Esophagus muscularis mucosa (tissue), 4 donors: ENCODE results near the gene RASL11A. TPM values are rescaled to one million over a fixed set of nuclear protein-coding genes. Genes with fewer than 3 reads are reported as not detected.
"Not testable (repeated sequence)": the region's sequence is repeated elsewhere in the genome, so short reads cannot be mapped to it uniquely, and the experiment has no call there.

Experiments
- DNase-seq: peaks from one replicate; pipeline ENCODE4 v3.0.0-alpha.2; 2017; ENCODE audit errors: extremely low spot score
- H3K27ac ChIP-seq, 4 donors: fragments of 200-600 bp; sonication (generic); replicated peaks in 1 of 4; 1 replicate in 3 of 4; 2 replicates in 1 of 4; pipeline ENCODE4 v1.5.1; 2016 to 2019; ENCODE audit warnings: mild to moderate bottlenecking in 1 of 4
- H3K27me3 ChIP-seq, 4 donors: fragments of 200-600 bp; sonication (generic); one replicate each; pipeline versions ENCODE4 v1.5.1 to v1.6.0; 2016 to 2019
- H3K36me3 ChIP-seq, 4 donors: fragments of 200-600 bp; sonication (generic); one replicate each; pipeline ENCODE4 v1.5.1; 2016 to 2019
- H3K4me1 ChIP-seq, 4 donors: fragments of 200-600 bp; sonication (generic); one replicate each; pipeline ENCODE4 v1.5.1; 2016 to 2019
- H3K4me3 ChIP-seq, 4 donors: fragments of 200-600 bp; sonication (generic); 1 replicate in 2 of 4; 2 replicates in 2 of 4; pipeline ENCODE4 v1.5.1; 2016 to 2019; ENCODE audit warnings: mild to moderate bottlenecking in 4 of 4, moderate library complexity in 1 of 4
- H3K9me3 ChIP-seq, 4 donors: fragments of 200-600 bp; sonication (generic); 1 replicate in 3 of 4; 2 replicates in 1 of 4; pipeline ENCODE4 v1.5.1; 2016 to 2019
- EP300 ChIP-seq: sonication (generic); formaldehyde crosslinking; IDR thresholded peaks from one replicate; pipeline ENCODE4 v1.6.1; 2017; ENCODE audit warnings: antibody characterized with exemption
- POLR2A ChIP-seq: fragments of 450-650 bp; IDR thresholded peaks from one replicate; pipeline ENCODE4 v1.6.1; 2017; ENCODE audit warnings: antibody characterized with exemption, moderate library complexity, mild to moderate bottlenecking, low read depth
- POLR2AphosphoS5 ChIP-seq, 2 donors: sonication (generic); formaldehyde crosslinking; IDR thresholded peaks; one replicate each; pipeline ENCODE4 v1.6.1; 2017; ENCODE audit warnings: antibody characterized with exemption in 2 of 2
- WGBS: methylation state at CpG from one replicate; pipeline ENCODE4 v1.1.5; 2018; 5-methylcytosine and 5-hydroxymethylcytosine counted together
- intact Hi-C: fragments of 100-400 bp; cut with DNase I; formaldehyde crosslinking; loops from one replicate; pipeline ENCODE4 v1.15.1; 2023
- total RNA-seq, 4 donors: library from RNA; depleted of rRNA; stranded (reverse); fragments of >200 nt; gene quantifications; one replicate each; pipeline versions ENCODE4 v1.1.0 to v1.2.1, GENCODE V29; 2016
- TF ChIP-seq, protein P1 (sequence below), 3 experiments: fragments of 200-600 bp in 2 of 3; fragments of 450-650 bp in 1 of 3; sonication (generic) in 2 of 3; IDR thresholded peaks; one replicate each; pipeline ENCODE4 v1.5.1; 2017 to 2019; ENCODE audit warnings: antibody characterized with exemption in 3 of 3, mild to moderate bottlenecking in 2 of 3, moderate library complexity in 1 of 3

The RASL11A gene
- total RNA-seq, 4 donors from 2014 or later, result 11.2 to 98.9 (median 41.1) TPM

DNA sequence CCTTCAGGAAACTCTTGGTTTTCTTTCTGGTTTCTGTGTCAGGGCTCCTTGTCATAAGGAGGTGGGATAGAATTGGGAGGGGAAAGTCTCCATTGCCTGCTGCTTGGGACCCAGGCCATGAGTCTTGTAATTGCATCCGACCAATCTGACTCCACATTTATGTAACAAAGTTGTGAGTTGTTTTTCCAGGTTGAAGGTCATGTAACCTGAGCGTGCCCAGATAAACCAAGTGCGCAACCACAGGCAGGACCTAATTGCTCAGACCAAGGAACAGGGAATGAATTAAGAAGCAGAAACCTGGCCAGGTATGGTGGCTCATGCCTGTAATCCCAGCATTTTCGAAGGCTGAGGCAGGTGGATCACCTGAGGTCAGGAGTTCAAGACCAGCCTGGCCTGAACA lies 17.8 kb downstream of the RASL11A start:
- Histone ChIP-seq H3K27ac (no peak overlapping the region), H3K27me3 (no peaks in the 10 kb centered on the region), H3K9me3 (no peaks in the 10 kb centered on the region), H3K36me3 (no peaks in the 10 kb centered on the region), H3K4me3 (no peak overlapping the region), H3K4me1 (no peaks in the 10 kb centered on the region)
- WGBS, result 94% methylated on average over 4 of the region's 4 CpGs
- TF ChIP-seq EP300, result no peak
- TF ChIP-seq, protein P1, sequence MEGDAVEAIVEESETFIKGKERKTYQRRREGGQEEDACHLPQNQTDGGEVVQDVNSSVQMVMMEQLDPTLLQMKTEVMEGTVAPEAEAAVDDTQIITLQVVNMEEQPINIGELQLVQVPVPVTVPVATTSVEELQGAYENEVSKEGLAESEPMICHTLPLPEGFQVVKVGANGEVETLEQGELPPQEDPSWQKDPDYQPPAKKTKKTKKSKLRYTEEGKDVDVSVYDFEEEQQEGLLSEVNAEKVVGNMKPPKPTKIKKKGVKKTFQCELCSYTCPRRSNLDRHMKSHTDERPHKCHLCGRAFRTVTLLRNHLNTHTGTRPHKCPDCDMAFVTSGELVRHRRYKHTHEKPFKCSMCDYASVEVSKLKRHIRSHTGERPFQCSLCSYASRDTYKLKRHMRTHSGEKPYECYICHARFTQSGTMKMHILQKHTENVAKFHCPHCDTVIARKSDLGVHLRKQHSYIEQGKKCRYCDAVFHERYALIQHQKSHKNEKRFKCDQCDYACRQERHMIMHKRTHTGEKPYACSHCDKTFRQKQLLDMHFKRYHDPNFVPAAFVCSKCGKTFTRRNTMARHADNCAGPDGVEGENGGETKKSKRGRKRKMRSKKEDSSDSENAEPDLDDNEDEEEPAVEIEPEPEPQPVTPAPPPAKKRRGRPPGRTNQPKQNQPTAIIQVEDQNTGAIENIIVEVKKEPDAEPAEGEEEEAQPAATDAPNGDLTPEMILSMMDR (IDR thresholded peaks at IDR 0.05), result no peak
- TF ChIP-seq POLR2AphosphoS5 (IDR thresholded peaks at IDR 0.05), result no peak
- TF ChIP-seq POLR2A, result no peak
- no peak for DNase-seq
- intact Hi-C loops, result no loop called here

DNA sequence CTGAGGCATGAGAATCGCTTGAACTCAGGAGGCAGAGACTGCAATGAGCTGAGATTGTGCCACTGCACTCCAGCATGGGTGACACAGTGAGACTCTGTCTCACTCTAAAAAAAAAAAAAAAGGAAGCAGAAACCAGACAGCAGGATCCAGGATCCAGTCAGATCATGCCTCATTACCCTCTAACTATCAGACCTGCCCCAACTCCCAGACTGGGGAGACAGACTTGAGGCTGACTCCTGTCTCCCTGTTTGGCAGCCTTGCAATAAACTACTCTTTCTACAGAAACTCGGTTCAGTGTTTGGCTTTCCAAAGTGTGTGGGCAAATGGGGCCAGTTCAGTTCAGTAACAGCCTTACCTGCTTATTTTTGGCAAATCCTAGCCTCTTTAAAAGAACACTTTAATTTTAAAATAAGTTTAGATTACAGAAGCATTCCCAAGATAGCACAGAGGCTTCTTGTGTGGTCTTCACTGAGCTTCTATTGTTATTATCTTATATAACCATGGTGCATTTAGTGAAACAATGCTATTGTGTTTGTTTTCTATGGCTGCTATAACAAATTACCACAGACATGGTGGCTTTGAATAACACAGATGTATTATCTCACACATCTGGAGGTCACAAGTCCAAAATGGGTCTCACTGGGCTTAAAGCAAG lies 18.5 kb downstream of the RASL11A start:
- Histone ChIP-seq H3K27me3 (no peaks in the 10 kb centered on the region), H3K27ac (no peak overlapping the region), H3K4me1 (no peaks in the 10 kb centered on the region), H3K36me3 (no peaks in the 10 kb centered on the region), H3K9me3 (no peaks in the 10 kb centered on the region), H3K4me3 (no peak overlapping the region)
- DNase-seq, result no peak
- TF ChIP-seq POLR2AphosphoS5 (IDR thresholded peaks at IDR 0.05) (no peak), POLR2A (no peak), EP300 (no peak)
- TF ChIP-seq, protein P1 (IDR thresholded peaks at IDR 0.05), result no peak
- WGBS, result 42% methylated on average over 2 of the region's 2 CpGs
- intact Hi-C loops, result no loop called here

DNA sequence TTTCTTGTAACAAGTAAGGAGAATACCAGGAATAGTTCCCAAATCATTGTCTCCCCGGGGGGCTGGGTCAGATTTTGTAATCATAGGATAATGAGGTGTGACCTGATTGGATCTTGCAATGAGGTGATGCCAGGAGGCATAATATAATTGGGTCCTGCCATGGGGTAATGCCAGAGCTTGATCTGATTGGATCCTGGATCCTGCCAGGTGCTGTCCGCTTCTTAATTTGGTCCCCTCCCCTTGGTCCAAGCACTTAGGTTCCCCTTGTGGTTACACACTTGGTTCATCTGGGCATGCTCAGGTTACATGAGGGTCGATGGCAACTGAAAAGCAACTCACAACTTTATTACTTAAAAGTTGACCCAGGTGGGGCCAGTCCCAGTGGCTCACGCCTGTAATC lies 20.1 kb downstream of the RASL11A start:
- Histone ChIP-seq H3K27ac (no peak overlapping the region), H3K9me3 (no peaks in the 10 kb centered on the region), H3K4me1 (no peaks in the 10 kb centered on the region), H3K36me3 (no peaks in the 10 kb centered on the region), H3K4me3 (no peak overlapping the region), H3K27me3 (no peaks in the 10 kb centered on the region)
- TF ChIP-seq EP300 (no peak), POLR2AphosphoS5 (IDR thresholded peaks at IDR 0.05) (no peak), POLR2A (no peak)
- TF ChIP-seq, protein P1 (IDR thresholded peaks at IDR 0.05), result no peak
- 81% methylated on average over 2 of the region's 4 CpGs for WGBS
- no peak for DNase-seq
- intact Hi-C loops, result no loop called here

DNA sequence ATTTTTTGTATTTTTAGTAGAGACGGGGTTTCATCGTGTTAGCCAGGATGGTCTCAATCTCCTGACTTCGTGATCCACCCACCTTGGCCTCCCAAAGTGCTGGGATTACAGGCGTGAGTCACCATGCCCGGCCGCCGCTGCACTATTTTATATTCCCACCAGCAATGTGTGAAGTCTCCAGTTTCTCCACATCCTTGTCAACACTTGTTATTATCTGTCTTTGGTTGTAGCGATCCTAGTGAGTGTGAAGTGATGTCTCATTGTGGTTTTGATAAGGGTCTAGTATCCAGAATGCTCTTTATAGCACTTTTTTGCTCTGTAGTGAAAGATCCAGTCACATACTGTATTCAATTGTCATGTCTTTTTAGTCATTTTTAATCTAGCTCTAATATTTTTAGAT lies 21.3 kb downstream of the RASL11A start:
- H3K4me1 ChIP-seq, intact Hi-C loops, H3K4me3 ChIP-seq, H3K9me3 ChIP-seq, H3K27ac ChIP-seq, H3K27me3 ChIP-seq, H3K36me3 ChIP-seq, DNase-seq: not testable (repeated sequence)
- 95% methylated on average over 8 of the region's 8 CpGs for WGBS

DNA sequence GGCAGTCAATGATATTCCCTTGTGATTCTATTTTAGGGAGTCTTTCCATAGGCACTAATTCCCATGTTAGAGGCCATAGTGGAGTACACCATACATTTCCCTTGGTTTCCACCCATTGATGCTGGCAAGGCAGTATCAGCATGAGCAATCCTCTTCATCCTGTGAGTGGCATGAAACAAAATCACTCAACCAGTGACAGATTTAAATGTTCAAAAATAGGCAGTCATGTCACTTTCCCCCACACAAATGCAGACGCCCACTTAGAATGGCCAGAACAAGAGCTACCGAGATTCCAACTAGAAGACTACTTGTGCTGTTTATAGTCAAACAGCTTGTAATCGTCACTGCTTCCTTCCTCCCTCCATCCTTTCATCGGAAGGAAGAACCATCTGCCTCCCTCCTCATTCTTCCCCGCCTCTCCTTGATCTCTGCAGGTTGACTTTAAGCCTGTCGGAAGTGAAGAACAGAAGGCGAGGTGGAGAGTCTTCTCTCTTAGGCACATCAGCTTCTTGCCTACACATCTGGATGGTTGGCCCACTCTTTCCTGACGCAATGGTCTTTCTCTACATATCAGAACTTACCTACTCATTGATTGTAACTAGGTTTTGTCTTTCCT lies 22.6 kb downstream of the RASL11A start:
- 54% methylated on average over 8 of the region's 8 CpGs for WGBS
- Histone ChIP-seq H3K4me1 (no peaks in the 10 kb centered on the region), H3K9me3 (no peaks in the 10 kb centered on the region), H3K27me3 (no peaks in the 10 kb centered on the region), H3K36me3 (no peaks in the 10 kb centered on the region), H3K4me3 (no peak overlapping the region), H3K27ac (no peak overlapping the region)
- TF ChIP-seq POLR2A (no peak), EP300 (no peak)
- TF ChIP-seq, protein P1 (IDR thresholded peaks at IDR 0.05), result no peak
- no peak for DNase-seq
- intact Hi-C loops, result no loop called here
